CD14-positive monocyte (primary cell): ENCODE measurements around the gene ZFP92. TPM values are rescaled to one million over a fixed set of nuclear protein-coding genes. Genes with fewer than 3 reads are reported as not detected.

ENCODE experiments used
- DNase-seq, 3 donors: peaks; one replicate each; pipeline ENCODE4 v3.0.0-alpha.2; 2011 to 2022
- H2AFZ ChIP-seq: 2 replicates; pipeline ENCODE4 v1.6.0; 2012; ENCODE audit warnings: mild to moderate bottlenecking, low read depth, low read length, inconsistent platforms; ENCODE audit not compliant: insufficient read depth, poor library complexity, severe bottlenecking
- H3K27ac ChIP-seq, 2 donors: 1 replicate in 1 of 2; 2 replicates in 1 of 2; pipeline ENCODE4 v1.5.1; 2012 to 2013; ENCODE audit warnings: low read length in 2 of 2, control low read depth in 1 of 2, inconsistent platforms in 1 of 2, low read depth in 1 of 2, mild to moderate bottlenecking in 1 of 2
- H3K27me3 ChIP-seq, 2 donors: one replicate each; pipeline versions ENCODE4 v1.6.0 to v1.6.1; 2011 to 2013; ENCODE audit warnings: low read length in 2 of 2; ENCODE audit not compliant: control insufficient read depth in 2 of 2, insufficient read depth in 2 of 2
- H3K36me3 ChIP-seq, 2 donors: replicated peaks in 1 of 2; 1 replicate in 1 of 2; 2 replicates in 1 of 2; pipeline versions ENCODE4 v1.5.1 to v1.6.1; 2012 to 2013; ENCODE audit warnings: low read length in 2 of 2, control low read depth in 1 of 2, inconsistent platforms in 1 of 2, mild to moderate bottlenecking in 1 of 2; ENCODE audit not compliant: insufficient read depth in 2 of 2, control insufficient read depth in 1 of 2
- H3K4me1 ChIP-seq, 2 donors: 1 replicate in 1 of 2; 2 replicates in 1 of 2; pipeline versions ENCODE4 v1.5.1 to v1.6.1; 2012 to 2013; ENCODE audit warnings: low read length in 2 of 2, control low read depth in 1 of 2, inconsistent platforms in 1 of 2, mild to moderate bottlenecking in 1 of 2, moderate library complexity in 1 of 2; ENCODE audit not compliant: insufficient read depth in 2 of 2, control insufficient read depth in 1 of 2
- H3K4me2 ChIP-seq: replicated peaks from 2 replicates; pipeline ENCODE3; 2012; ENCODE audit warnings: low read length, moderate library complexity, mild to moderate bottlenecking; ENCODE audit not compliant: poor library complexity, severe bottlenecking; ENCODE audit errors: extremely low read depth
- H3K4me3 ChIP-seq, 3 experiments: fragments of 200-600 bp in 1 of 3; sonication (generic) in 1 of 3; replicated peaks in 1 of 3; 1 replicate in 2 of 3; 2 replicates in 1 of 3; pipeline ENCODE4 v1.5.1; 2011 to 2013; ENCODE audit warnings: low read length in 3 of 3, mild to moderate bottlenecking in 3 of 3, control low read depth in 2 of 3, low read depth in 2 of 3, inconsistent platforms in 1 of 3, moderate library complexity in 1 of 3
- H3K79me2 ChIP-seq: 2 replicates; pipeline ENCODE4 v1.6.0; 2012; ENCODE audit warnings: mild to moderate bottlenecking, control low read depth, inconsistent platforms, low read length, moderate library complexity; ENCODE audit not compliant: insufficient read depth
- H3K9ac ChIP-seq: 2 replicates; pipeline ENCODE4 v1.6.0; 2017; ENCODE audit warnings: low read length, mild to moderate bottlenecking; ENCODE audit not compliant: insufficient read depth, poor library complexity, severe bottlenecking
- H3K9me3 ChIP-seq, 2 donors: replicated peaks in 1 of 2; 1 replicate in 1 of 2; 2 replicates in 1 of 2; pipeline versions ENCODE4 v1.5.1 to v1.6.1; 2012 to 2013; ENCODE audit warnings: low read length in 2 of 2, control low read depth in 1 of 2; ENCODE audit not compliant: control insufficient read depth in 1 of 2, insufficient read depth in 1 of 2
- H4K20me1 ChIP-seq: 2 replicates; pipeline ENCODE4 v1.6.0; 2012; ENCODE audit warnings: mild to moderate bottlenecking, low read length, control low read depth, moderate library complexity; ENCODE audit not compliant: insufficient read depth
- H3K27ac Mint-ChIP-seq, 7 donors: one replicate each; pipeline ENCODE4 v1.8.0; 2020; ENCODE audit warnings: mild to moderate bottlenecking in 7 of 7, mixed read lengths in 7 of 7, moderate library complexity in 6 of 7, inconsistent platforms in 2 of 7
- H3K27me3 Mint-ChIP-seq, 3 donors: one replicate each; pipeline ENCODE4 v1.8.0; 2021 to 2022; ENCODE audit warnings: low read depth in 3 of 3, mild to moderate bottlenecking in 3 of 3, mixed read lengths in 3 of 3, moderate library complexity in 3 of 3, inconsistent platforms in 1 of 3
- H3K36me3 Mint-ChIP-seq, 2 donors: one replicate each; pipeline ENCODE4 v1.8.0; 2020; ENCODE audit warnings: mixed read lengths in 2 of 2, inconsistent platforms in 1 of 2, mild to moderate bottlenecking in 1 of 2
- H3K4me1 Mint-ChIP-seq: one replicate; pipeline ENCODE4 v1.8.0; 2020; ENCODE audit warnings: mild to moderate bottlenecking, mixed read lengths
- H3K4me3 Mint-ChIP-seq, 2 donors: one replicate each; pipeline ENCODE4 v1.8.0; 2020; ENCODE audit warnings: mild to moderate bottlenecking in 2 of 2, mixed read lengths in 2 of 2, moderate library complexity in 1 of 2
- H3K9me3 Mint-ChIP-seq, 7 donors: one replicate each; pipeline ENCODE4 v1.8.0; 2020 to 2022; ENCODE audit warnings: mixed read lengths in 7 of 7, mild to moderate bottlenecking in 6 of 7, moderate library complexity in 6 of 7, inconsistent platforms in 2 of 7
- CTCF ChIP-seq: fragments of 200-600 bp; IDR thresholded peaks from one replicate; pipeline ENCODE4 v1.8.0; 2022; ENCODE audit warnings: antibody characterized with exemption, mild to moderate bottlenecking
- WGBS: methylation state at CpG from one replicate; pipeline ENCODE4 v1.1.5; 2013; ENCODE audit warnings: missing lambda C conversion rate; ENCODE audit not compliant: insufficient coverage; 5-methylcytosine and 5-hydroxymethylcytosine counted together
- intact Hi-C, 2 donors: fragments of 100-400 bp; cut with micrococcal nuclease; formaldehyde crosslinking; loops; one replicate each; pipeline versions ENCODE4 v1.15.0 to v1.15.1; 2023
- polyA plus RNA-seq, 3 donors: library from polyadenylated mRNA; depleted of rRNA in 1 of 3; unstranded in 2 of 3; stranded (reverse) in 1 of 3; fragments of 300-500 nt in 2 of 3; fragments of >200 nt in 1 of 3; fragmentation: Illumina TruSeq in 2 of 3; gene quantifications; 1 replicate in 2 of 3; 2 replicates in 1 of 3; pipeline ENCODE4 v1.2.3, GENCODE V29; 2012 to 2021

The ZFP92 gene
- polyA plus RNA-seq, 3 donors: 0.04 to 0.96 (median 0.13) TPM

- H3K4me3 Mint-ChIP-seq: peak overlapping the region in 1 of 2 donors; percentile 17
- H3K4me3 ChIP-seq: no peak overlapping the region
- H3K27me3 ChIP-seq: no peaks in the 10 kb centered on the region
- H2AFZ ChIP-seq: no peak overlapping the region
- H4K20me1 ChIP-seq: no peaks in the 10 kb centered on the region
- no peaks in the 10 kb centered on the region for H3K9me3 Mint-ChIP-seq
- H3K9ac ChIP-seq: no peak overlapping the region
- peaks cover 0 to 22% of the 10 kb centered on the region in 2 donors for H3K9me3 ChIP-seq
- no peak for TF ChIP-seq CTCF
- no peaks in the 10 kb centered on the region for H3K36me3 ChIP-seq
- DNase-seq: no peak
- no peaks in the 10 kb centered on the region for H3K79me2 ChIP-seq
- no peak overlapping the region for H3K27ac ChIP-seq
- intact Hi-C loops: no loop called here
- peaks cover 8% of the 10 kb centered on the region for H3K4me1 Mint-ChIP-seq
- no peak overlapping the region for H3K27ac Mint-ChIP-seq
- no CpG with 5 or more reads among the region's 5 CpGs for WGBS
- H3K4me1 ChIP-seq: no peaks in the 10 kb centered on the region
- no peaks in the 10 kb centered on the region for H3K27me3 Mint-ChIP-seq
- no peaks in the 10 kb centered on the region for H3K36me3 Mint-ChIP-seq
- H3K4me2 ChIP-seq: no peak overlapping the region
These were observed 25.2 kb upstream of the ZFP92 start for GRCh38 chrX:153386097-153386496.

- Histone ChIP-seq H3K4me2 (no peak overlapping the region), H3K27me3 (no peaks in the 10 kb centered on the region), H3K4me3 (no peak overlapping the region), H2AFZ (no peak overlapping the region), H4K20me1 (no peaks in the 10 kb centered on the region), H3K36me3 (no peaks in the 10 kb centered on the region), H3K27ac (no peak overlapping the region), H3K9ac (no peak overlapping the region), H3K4me1 (no peaks in the 10 kb centered on the region), H3K79me2 (no peaks in the 10 kb centered on the region), H3K9me3 (peaks cover 0 to 26% of the 10 kb centered on the region in 2 donors)
- Mint-ChIP-seq H3K9me3 (peaks cover 0 to 2% (median 0%) of the 10 kb centered on the region in 7 donors), H3K27ac (no peak overlapping the region), H3K27me3 (no peaks in the 10 kb centered on the region), H3K4me1 (peaks cover 8% of the 10 kb centered on the region), H3K4me3 (no peak overlapping the region), H3K36me3 (no peaks in the 10 kb centered on the region)
- DNase-seq: no peak
- WGBS: 83% methylated on average over 2 of the region's 5 CpGs
- no peak for TF ChIP-seq CTCF
- intact Hi-C loops: no loop called here
These were observed 23.9 kb upstream of the ZFP92 start for GRCh38 chrX:153387345-153387744.
